ENCODE results near the gene DHX58. TPM values are rescaled to one million over a fixed set of nuclear protein-coding genes. Genes with fewer than 3 reads are reported as not detected.

Gene DHX58
- total RNA-seq, 1 experiment from 2014 or later: 9.7 TPM

- TF ChIP-seq SIN3A (IDR thresholded peaks at IDR 0.05; ENCODE audit: borderline replicate concordance, insufficient read depth, low read depth, low read length): no peak
- TF ChIP-seq TCF7L2 (IDR thresholded peaks at IDR 0.05; ENCODE audit: low read depth, low read length): no peak
- TF ChIP-seq POLR2AphosphoS5 (IDR thresholded peaks at IDR 0.05; ENCODE audit: low read depth, low read length): no peak
- TF ChIP-seq, protein P1, sequence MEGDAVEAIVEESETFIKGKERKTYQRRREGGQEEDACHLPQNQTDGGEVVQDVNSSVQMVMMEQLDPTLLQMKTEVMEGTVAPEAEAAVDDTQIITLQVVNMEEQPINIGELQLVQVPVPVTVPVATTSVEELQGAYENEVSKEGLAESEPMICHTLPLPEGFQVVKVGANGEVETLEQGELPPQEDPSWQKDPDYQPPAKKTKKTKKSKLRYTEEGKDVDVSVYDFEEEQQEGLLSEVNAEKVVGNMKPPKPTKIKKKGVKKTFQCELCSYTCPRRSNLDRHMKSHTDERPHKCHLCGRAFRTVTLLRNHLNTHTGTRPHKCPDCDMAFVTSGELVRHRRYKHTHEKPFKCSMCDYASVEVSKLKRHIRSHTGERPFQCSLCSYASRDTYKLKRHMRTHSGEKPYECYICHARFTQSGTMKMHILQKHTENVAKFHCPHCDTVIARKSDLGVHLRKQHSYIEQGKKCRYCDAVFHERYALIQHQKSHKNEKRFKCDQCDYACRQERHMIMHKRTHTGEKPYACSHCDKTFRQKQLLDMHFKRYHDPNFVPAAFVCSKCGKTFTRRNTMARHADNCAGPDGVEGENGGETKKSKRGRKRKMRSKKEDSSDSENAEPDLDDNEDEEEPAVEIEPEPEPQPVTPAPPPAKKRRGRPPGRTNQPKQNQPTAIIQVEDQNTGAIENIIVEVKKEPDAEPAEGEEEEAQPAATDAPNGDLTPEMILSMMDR (IDR thresholded peaks at IDR 0.05): no peak
- TF ChIP-seq, protein P2, sequence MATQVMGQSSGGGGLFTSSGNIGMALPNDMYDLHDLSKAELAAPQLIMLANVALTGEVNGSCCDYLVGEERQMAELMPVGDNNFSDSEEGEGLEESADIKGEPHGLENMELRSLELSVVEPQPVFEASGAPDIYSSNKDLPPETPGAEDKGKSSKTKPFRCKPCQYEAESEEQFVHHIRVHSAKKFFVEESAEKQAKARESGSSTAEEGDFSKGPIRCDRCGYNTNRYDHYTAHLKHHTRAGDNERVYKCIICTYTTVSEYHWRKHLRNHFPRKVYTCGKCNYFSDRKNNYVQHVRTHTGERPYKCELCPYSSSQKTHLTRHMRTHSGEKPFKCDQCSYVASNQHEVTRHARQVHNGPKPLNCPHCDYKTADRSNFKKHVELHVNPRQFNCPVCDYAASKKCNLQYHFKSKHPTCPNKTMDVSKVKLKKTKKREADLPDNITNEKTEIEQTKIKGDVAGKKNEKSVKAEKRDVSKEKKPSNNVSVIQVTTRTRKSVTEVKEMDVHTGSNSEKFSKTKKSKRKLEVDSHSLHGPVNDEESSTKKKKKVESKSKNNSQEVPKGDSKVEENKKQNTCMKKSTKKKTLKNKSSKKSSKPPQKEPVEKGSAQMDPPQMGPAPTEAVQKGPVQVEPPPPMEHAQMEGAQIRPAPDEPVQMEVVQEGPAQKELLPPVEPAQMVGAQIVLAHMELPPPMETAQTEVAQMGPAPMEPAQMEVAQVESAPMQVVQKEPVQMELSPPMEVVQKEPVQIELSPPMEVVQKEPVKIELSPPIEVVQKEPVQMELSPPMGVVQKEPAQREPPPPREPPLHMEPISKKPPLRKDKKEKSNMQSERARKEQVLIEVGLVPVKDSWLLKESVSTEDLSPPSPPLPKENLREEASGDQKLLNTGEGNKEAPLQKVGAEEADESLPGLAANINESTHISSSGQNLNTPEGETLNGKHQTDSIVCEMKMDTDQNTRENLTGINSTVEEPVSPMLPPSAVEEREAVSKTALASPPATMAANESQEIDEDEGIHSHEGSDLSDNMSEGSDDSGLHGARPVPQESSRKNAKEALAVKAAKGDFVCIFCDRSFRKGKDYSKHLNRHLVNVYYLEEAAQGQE (IDR thresholded peaks at IDR 0.05; ENCODE audit: insufficient read depth in 1 of 2, low read depth in 2 of 2, low read length in 1 of 2): no peak
- Histone ChIP-seq H3K36me3 (ENCODE audit: control insufficient read depth, insufficient read depth, low read length) (no peaks in the 10 kb centered on the region), H3K27ac (ENCODE audit: low read length) (no peak overlapping the region), H3K27me3 (ENCODE audit: control insufficient read depth, insufficient read depth, low read length) (no peaks in the 10 kb centered on the region), H3K4me1 (ENCODE audit: control insufficient read depth, insufficient read depth, low read length) (peaks cover 2% of the 10 kb centered on the region; the same call in 1 of the 2 replicates), H3K9me3 (ENCODE audit: control insufficient read depth, insufficient read depth, low read depth, low read length) (no peaks in the 10 kb centered on the region), H3K4me3 (ENCODE audit: low read depth in 2 of 2, low read length in 2 of 2) (no peak overlapping the region)
- CTCF ChIA-PET: no interaction called here
- DNase-seq (ENCODE audit: low read depth, low spot score) (no peak), ATAC-seq (no peak)
- intact Hi-C loops (cut with micrococcal nuclease; ENCODE audit: unreplicated experiment): no loop called here
- POLR2A ChIA-PET: no interaction called here
- no TSS peak for BruUV-seq (replicated peaks)
- in situ Hi-C loops (cut with HindIII; ENCODE audit: low pct_unique_long_range_greater_than_20kb, low sequenced_read_pairs): no loop called here
Measured at GRCh38 chr17:42052346-42052877, 60.1 kb downstream of the DHX58 start.

GRCh38 chr17:42051645-42052044, 60.9 kb downstream of the DHX58 start:
- TF ChIP-seq, protein P1 (IDR thresholded peaks at IDR 0.05): no peak
- no peak for TF ChIP-seq SIN3A (IDR thresholded peaks at IDR 0.05; ENCODE audit: borderline replicate concordance, insufficient read depth, low read depth, low read length)
- TF ChIP-seq, protein P2 (IDR thresholded peaks at IDR 0.05; ENCODE audit: insufficient read depth in 1 of 2, low read depth in 2 of 2, low read length in 1 of 2): no peak
- TF ChIP-seq TCF7L2 (IDR thresholded peaks at IDR 0.05; ENCODE audit: low read depth, low read length): no peak
- TF ChIP-seq POLR2AphosphoS5 (IDR thresholded peaks at IDR 0.05; ENCODE audit: low read depth, low read length): no peak
- CTCF ChIA-PET: interaction anchor here (0.7 kb wide), 2 partner anchors 18 to 647 kb away, joined by 3 read pairs; no protein-coding TSS in a partner anchor
- POLR2A ChIA-PET: no interaction called here
- no peaks in the 10 kb centered on the region for H3K9me3 ChIP-seq (ENCODE audit: control insufficient read depth, insufficient read depth, low read depth, low read length)
- no peak overlapping the region for H3K4me3 ChIP-seq (ENCODE audit: low read depth in 2 of 2, low read length in 2 of 2)
- no TSS peak for BruUV-seq (replicated peaks)
- no peak for DNase-seq (ENCODE audit: low read depth, low spot score)
- in situ Hi-C loops (cut with HindIII; ENCODE audit: low pct_unique_long_range_greater_than_20kb, low sequenced_read_pairs): no loop called here
- no peak for ATAC-seq
- H3K4me1 ChIP-seq (ENCODE audit: control insufficient read depth, insufficient read depth, low read length): peaks cover 2% of the 10 kb centered on the region; the same call in 1 of the 2 replicates
- no peaks in the 10 kb centered on the region for H3K36me3 ChIP-seq (ENCODE audit: control insufficient read depth, insufficient read depth, low read length)
- no peaks in the 10 kb centered on the region for H3K27me3 ChIP-seq (ENCODE audit: control insufficient read depth, insufficient read depth, low read length)
- no peak overlapping the region for H3K27ac ChIP-seq (ENCODE audit: low read length)
- intact Hi-C loops (cut with micrococcal nuclease; ENCODE audit: unreplicated experiment): no loop called here
